GM21381 (cell line): ENCODE data around the gene MS4A15.
"Not testable (repeated sequence)": the region's sequence is repeated elsewhere in the genome, so short reads cannot be mapped to it uniquely, and the experiment has no call there.

Experiments
- ATAC-seq: cut with Tn5 transposase; IDR thresholded peaks from one replicate; pipeline ENCODE4 v1.9.1; 2021; ENCODE audit warnings: mild to moderate bottlenecking, moderate library complexity; ENCODE audit not compliant: unreplicated experiment

The MS4A15 gene

DNA sequence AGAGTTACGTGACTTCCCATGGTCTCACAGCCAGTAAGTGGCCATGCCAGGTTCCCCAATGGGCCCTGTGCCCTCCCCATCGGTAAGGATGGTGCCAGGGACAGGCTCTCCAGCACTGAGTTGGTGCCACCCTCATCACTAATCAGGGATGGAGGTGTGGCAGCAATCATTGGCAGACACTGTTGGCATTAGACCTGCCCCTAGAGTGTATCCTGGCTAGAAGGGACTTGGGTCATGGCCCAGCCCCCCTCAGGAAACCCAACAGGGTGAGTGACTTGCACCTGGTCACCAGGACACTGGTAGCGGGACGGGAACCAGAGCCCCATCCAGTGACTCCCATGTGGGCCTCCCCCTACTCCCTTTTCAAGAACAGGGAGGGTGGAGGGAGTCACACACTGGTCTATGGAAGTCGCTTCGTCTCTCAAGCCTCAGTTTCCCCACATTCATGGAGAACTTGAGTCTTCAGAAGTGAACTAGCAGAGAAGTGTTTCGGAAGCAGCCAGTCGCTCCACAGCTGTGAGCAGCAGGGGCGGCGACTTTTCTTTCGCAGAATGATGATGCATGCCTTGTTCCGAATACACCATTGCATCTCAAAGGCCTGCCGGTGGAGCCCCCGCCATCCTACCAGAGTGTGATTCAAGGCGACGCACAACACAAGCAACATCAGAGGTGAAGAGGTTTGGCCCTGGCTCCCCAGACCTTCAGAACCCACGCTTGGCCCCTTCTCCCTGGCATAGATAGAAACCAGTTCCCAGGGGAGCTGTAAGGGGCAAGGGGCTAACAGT, 41.4 kb downstream of the MS4A15 start:
- ATAC-seq: no peak

DNA sequence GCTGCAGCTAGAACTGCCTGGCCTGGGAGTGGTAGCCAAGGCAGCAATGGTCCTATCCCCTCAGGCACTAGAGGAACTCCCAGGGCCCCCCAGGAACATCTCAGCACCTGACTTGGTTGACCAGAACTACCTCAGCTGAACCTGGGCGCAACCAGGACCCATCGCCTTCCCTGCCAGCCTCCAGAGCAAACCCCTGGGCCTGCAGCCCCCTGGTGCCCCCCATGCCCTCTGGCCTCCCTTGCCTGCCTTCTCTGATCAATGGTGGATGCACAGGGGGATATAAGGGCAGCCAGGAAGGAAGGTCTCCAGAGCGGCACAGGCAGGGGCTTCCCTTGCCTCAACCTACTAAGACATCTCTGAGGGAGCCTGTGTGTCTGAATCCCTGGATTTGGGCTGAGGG, 42.0 kb downstream of the MS4A15 start:
- no peak for ATAC-seq

DNA sequence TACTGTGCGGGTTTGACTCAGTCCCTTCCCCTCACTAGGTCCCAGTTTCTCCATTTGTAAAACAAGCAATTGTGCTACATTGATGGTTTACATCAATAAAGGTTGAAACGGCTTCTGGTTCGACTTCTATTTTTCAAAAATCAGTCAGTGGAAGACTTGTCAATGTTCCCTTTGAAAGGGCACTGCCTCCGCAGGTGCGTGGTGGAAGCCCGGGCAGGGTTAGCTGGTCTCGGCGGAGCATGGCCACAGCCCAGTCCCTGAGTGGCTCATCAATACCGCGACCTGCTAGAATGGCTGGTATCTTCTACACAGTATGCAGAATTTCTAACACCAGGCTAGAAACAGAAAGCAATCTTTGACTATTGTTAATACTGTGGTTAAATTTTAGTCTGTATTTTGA, 44.5 kb downstream of the MS4A15 start:
- no peak for ATAC-seq

DNA sequence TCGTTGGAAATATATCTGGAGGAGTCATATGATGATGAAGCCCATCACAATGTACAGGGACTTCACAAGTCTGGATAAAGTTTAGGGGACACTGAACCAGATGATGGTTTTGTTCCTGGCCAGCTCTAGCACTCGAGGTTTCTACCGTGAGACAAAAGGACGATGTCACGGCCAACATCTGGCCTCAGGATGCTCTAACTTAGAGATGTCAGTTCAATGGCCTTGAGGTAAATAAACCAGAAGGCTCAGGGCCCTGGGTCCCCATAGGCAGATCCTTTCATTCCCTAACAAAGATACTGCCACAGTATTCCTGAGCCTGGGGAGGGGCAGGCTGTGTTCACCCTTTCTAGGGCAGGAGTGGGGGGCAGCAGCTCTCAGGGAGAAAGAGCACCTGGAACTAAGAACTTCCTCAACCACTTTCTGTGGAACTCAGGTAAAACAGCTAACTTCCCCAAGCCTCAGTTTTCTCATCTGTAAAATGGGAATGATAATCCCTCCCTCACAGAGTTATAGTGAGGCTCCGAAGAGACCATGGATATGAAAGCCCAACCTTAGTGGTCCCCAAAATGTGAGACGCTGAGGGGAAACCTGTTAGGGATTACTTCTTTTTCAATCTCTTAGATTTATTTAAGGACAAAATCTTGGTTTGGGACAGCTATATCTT, 46.7 kb downstream of the MS4A15 start:
- no peak for ATAC-seq

DNA sequence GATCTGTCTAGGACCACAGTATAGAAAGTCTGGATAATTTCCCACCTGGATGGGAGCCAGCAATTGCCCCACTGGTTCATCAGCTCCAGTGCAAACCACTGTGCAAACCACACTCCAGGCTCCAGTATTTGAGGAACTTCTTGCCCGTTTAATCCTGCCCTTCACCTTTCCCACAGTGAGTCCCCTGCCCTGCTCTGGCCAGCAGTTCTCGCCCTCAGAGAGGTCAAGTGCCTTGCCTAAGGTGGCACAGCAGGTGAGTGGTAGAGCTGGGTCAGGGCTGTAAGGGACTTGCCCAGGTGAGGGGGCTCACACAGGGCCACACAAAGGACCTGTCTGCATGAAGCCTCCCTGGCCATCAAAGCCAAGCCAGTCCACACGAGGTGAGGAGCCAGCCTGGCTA, 52.6 kb downstream of the MS4A15 start:
- no peak for ATAC-seq

DNA sequence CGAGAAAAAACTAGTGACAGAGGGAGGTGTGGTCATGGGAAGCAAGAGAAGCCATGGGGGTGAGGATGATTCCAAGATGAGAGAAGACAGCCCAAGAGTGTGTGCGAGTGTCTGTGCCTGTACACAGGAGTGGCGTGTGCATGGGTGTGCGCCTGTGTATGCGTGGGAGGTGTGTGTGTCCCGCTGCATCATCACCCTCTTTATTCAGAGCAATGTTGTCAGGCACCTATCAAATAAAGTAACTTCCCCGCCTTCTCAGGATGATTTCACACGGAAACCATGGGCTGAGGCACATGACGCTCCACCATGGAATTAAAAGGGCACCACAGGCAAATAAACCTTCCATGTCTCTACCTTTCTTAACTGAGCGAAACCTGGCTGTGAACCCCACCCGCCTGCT, 53.0 kb downstream of the MS4A15 start:
- ATAC-seq: no peak

DNA sequence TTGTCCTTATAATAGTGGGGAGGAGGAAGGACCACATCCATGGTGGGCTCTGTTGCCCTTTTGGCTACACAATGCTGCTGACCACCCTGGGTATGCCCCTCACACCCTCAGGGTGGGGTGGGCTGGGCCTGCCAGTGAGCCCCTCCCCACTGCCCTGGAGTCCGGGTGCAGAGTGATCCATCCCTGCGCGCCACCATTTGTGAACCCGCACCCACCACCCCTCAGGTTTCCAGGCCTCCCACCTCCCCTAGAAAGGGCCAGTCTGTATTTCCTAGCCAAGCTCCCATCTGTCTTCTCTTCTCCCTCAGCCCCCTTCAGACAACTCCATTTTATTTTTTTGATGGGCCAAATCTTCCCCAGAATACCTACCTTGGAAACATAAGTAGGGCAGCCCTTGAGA, 53.5 kb downstream of the MS4A15 start:
- no peak for ATAC-seq

DNA sequence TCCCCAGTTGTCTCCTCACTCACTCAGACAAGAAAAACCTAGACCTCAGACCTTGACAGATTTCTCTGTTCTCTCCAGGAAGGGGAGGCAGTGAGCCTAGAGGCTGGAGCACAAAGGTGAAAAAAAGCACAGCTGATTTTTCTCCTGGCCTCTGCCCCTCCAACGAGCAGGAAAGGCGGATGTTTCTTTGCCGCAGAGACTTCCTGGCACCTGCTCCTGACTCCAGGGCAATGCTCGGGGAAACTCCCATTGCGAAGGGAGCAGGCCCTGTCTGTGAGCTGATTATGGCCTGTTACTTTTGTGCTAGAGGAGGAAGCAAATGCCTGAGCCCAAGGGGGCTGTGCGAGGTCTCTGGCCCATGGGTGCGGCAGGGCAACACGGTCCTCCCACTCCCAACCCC, 53.9 kb downstream of the MS4A15 start:
- no peak for ATAC-seq

DNA sequence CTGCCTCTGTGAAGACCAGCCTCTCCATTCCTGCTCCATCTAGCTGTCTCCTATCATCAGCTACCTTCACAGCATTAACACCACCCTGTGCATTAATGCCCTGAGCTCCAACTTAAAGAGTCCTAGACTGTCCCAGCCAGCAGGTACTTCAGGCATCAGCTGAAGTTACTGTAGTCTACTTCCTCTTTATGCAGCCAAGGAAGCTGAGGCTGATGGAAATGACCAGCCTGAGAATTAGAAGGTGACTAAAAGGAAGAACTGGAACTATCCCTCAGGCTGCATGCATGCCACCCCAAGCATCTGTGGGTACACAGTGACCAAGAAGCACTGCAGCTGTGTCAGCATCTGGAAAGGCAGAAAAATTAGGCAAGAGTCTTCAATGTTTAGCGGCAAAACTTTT, 56.7 kb downstream of the MS4A15 start:
- no peak for ATAC-seq

DNA sequence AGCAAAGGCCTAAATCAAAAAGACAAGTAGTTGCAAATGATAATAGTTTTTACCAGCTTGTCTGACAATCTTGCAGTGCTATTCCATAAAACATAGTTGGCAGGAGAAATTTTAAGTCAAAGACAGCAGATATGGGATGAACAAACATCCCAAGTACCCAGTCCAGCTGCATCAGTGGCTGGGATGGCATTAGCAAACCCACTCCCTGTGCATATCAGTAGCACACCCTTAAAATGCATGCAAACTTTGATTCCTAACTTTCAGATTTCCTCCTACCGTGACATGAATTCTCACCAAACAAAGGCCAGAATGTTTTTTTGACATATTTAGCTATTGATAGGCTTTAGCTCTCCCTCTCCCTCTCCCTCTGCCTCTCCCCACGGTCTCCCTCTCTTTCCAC, 57.4 kb downstream of the MS4A15 start:
- ATAC-seq: no peak

DNA sequence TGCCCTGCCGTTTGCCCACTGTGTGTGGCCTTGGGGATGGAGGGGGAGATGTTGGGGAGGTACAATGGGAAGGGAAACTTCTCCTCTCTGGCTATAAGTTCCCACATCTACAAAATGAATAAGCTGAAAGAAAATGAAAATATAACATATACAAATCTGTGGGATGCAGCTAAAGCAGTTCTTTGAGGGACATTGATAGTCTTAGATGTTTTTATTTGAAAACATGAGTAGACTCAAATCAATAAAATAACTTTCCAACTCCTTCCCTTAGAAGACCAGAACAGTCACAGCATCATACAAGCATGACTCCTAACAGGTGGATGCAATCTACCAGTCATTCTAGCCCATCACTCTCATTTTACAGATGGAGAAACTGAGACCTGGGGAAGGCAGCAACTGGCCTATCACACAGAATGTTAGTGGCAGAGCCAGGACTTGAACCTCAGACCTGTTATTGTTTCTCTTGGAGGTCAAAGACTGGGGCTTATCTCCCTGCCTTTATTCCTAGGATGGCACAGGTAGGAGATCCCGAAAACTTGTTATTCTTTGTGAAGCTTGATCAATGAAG, 60.0 kb downstream of the MS4A15 start:
- no peak for ATAC-seq

DNA sequence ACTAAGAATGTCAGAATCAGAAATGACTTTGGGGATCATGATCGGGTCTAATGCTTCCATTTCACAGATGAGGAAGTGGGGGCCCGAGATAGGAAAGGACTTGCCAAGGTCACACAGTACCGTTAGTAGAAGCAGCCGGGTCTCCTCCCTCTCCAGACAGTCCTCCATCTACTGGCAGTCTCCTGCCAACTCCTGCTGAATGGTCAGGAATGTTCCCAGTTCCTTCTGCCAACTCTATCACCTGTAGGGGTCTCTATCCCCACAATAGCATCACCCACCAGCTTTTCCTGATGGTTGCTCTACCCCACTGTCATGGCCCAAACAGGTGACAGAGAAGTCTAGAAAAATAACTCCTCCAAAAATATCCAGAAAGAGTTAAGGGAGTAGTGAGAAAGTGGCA, 61.4 kb downstream of the MS4A15 start:
- ATAC-seq: no peak

DNA sequence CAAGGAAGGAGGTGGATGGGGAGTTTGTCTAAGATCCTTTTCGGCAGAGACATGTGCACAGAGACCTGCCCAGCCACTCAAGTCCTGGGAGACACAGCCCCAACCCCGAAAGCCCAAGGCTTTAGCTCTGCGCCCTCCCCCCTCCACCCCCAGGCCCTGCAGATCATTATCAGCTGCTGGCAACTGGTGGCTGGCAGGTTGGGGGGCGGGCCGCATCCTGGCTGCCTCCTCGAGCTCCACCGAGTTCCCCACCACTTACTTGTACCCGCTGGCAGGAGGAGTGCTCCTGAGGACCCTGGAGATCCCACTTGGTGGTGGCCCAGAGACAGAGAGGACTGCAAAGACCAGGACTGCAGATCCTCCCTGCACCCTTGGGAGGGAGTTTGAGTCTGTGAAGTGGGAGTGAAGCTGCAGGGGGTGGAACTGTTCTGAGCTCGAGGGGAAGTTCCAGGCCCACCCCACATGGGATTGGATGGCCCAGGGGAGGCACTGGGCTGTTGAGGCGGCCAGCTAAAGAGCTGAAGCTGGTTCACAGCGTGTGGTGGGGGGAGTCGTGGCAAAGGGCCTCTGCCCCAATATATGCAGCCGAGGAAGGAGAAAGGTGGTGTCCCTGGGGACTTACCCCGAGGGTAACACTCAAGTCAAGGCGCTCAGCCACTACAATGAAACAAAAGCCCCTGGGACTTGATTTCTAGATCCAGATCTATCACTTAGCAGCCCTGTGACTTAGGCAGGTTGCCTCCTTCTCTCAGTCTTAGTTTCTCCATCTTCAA, 65.3 kb downstream of the MS4A15 start:
- no peak for ATAC-seq

DNA sequence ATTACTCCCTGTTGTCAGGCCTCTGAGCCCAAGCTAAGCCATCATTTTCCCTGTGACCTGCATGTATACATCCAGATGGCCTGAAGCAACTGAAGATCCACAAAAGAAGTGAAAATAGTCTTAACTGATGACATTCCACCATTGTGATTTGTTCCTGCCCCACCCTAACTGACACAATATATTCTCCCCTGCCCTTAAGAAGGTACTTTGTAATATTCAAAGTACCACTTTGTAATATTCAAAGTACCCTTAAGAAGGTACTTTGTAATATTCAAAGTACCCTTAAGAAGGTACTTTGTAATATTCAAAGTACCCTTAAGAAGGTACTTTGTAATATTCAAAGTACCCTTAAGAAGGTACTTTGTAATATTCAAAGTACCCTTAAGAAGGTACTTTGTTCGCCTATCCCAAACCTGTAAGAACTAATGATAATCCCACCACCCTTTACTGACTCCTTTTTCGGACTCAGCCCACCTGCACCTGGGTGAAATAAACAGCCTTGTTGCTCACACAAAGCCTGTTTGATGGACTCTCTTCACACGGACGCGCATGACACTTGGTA, 67.2 kb downstream of the MS4A15 start:
- not testable (repeated sequence) for ATAC-seq

DNA sequence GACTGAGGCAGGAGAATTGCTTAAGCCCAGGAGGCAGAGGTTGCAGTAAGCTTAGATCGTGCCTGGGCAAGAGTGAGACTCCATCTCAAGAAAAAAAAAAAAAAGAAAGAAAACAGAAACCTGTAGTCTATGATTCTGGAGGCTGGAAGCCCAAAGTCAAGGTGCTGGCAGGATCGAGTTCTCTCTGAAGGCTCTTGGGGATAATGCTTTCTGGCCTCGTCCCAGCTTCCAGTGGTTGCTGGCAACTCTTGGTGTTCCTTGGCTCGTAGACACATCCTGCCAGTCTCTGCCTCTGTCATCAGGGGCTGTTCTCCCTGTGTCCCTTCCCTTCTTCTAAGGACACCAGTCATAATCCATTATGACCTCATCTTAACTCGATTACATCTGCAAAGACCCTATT, 68.5 kb downstream of the MS4A15 start:
- ATAC-seq: no peak

DNA sequence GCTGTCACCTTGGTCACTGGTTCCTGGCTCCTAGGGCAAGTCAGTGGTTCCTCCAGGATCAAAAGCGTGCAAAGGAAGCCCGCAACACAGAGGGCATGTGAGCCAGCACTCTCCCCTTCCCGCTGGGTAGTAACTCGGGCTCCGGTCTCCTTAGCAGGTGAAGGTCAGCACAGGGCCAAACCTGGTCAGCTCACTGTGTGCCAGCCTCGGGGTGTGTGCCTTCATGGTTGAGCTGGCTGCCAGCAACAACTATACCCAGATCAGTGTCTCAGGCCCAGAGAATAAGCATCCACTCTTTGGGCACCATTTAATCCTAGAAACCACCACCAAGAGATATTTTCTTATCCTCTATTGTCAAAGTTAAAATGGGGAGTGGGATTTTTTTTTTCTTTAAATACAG, 69.1 kb downstream of the MS4A15 start:
- no peak for ATAC-seq
